Right hindlimb (tissue), 1 donor: ENCODE data around the gene ZFPM1.

ENCODE experiments used
- DNase-seq: peaks from one replicate; pipeline ENCODE4 v3.0.0-alpha.2; 2018

The ZFPM1 gene

GRCh38 chr16:88577166-88577565 lies 124.1 kb downstream of the ZFPM1 start:
- no peak for DNase-seq

GRCh38 chr16:88578446-88579313 lies 125.6 kb downstream of the ZFPM1 start:
- DNase-seq = no peak

GRCh38 chr16:88580371-88580770 lies 127.3 kb downstream of the ZFPM1 start:
- no peak for DNase-seq

GRCh38 chr16:88581033-88581432 lies 128.0 kb downstream of the ZFPM1 start:
- no peak for DNase-seq

GRCh38 chr16:88582912-88583575 lies 130.0 kb downstream of the ZFPM1 start:
- no peak for DNase-seq

GRCh38 chr16:88584676-88585075 lies 131.6 kb downstream of the ZFPM1 start:
- no peak for DNase-seq

- no peak for DNase-seq
Measured at GRCh38 chr16:88585269-88585668, 132.2 kb downstream of the ZFPM1 start.

GRCh38 chr16:88585927-88586581 lies 133.0 kb downstream of the ZFPM1 start:
- DNase-seq = no peak
